K562 (cell line): ENCODE measurements around the gene NDUFAF4. TPM values are rescaled to one million over a fixed set of nuclear protein-coding genes. Genes with fewer than 3 reads are reported as not detected.

ENCODE experiments used
- ARID2 ChIP-seq: fragments of 450-650 bp; IDR thresholded peaks from 2 replicates; pipeline ENCODE4 v1.6.1; 2017; ENCODE audit warnings: antibody characterized with exemption, mild to moderate bottlenecking
- BMI1 ChIP-seq: fragments of 150-350 bp; IDR thresholded peaks from 2 replicates; pipeline ENCODE4 v1.6.1; 2014; ENCODE audit warnings: low read length
- CBFA2T2 ChIP-seq: fragments of 450-650 bp; conservative IDR thresholded peaks from 2 replicates; pipeline ENCODE4 v1.6.1; 2017; ENCODE audit warnings: mild to moderate bottlenecking
- FOS ChIP-seq: IDR thresholded peaks from 3 replicates; pipeline ENCODE4 v1.6.1; 2011; ENCODE audit not compliant: insufficient read length; ENCODE audit errors: extremely low read depth
- FOXJ2 ChIP-seq: fragments of 200-800 bp; sonication (Bioruptor generic); IDR thresholded peaks from 2 replicates; pipeline ENCODE4 v1.6.1; 2016; ENCODE audit warnings: missing genetic modification characterization, missing compliant biosample characterization
- KDM1A ChIP-seq, 2 experiments: fragments of 450-650 bp; IDR thresholded peaks; 2 replicates each; pipeline ENCODE4 v1.6.1; 2016; ENCODE audit warnings: mild to moderate bottlenecking in 2 of 2
- LEF1 ChIP-seq: fragments of 450-650 bp; IDR thresholded peaks from 2 replicates; pipeline ENCODE4 v1.6.1; 2016; ENCODE audit warnings: mild to moderate bottlenecking
- MAFG ChIP-seq: fragments of 450-650 bp; conservative IDR thresholded peaks from 2 replicates; pipeline ENCODE4 v1.6.1; 2016; ENCODE audit warnings: missing genetic modification characterization, missing compliant biosample characterization
- MECOM ChIP-seq: fragments of 250-450 bp; sonication (Bioruptor Pico); IDR thresholded peaks from 2 replicates; pipeline ENCODE4 v1.8.0; 2022; ENCODE audit warnings: inconsistent platforms
- polyA plus RNA-seq, 8 experiments: library from polyadenylated mRNA; depleted of rRNA in 4 of 8; stranded (reverse) in 5 of 8; unstranded in 3 of 8; fragments of >200 nt; fragmentation: Nextera tagmentation in 2 of 8; fragmentation: Illumina TruSeq in 1 of 8; extraction: Ambion mirVana in 2 of 8; extraction: Trizol in 1 of 8; gene quantifications; 2 replicates each; pipeline versions ENCODE4 v1.2.1 to v1.2.3, GENCODE V29; 2011 to 2014; ENCODE audit warnings: inconsistent platforms in 1 of 8, missing spikeins in 1 of 8
- total RNA-seq, 7 experiments: library from RNA; depleted of rRNA in 6 of 7; stranded (reverse); fragments of >200 nt in 6 of 7; fragmentation: Illumina TruSeq in 2 of 7; extraction: Trizol in 2 of 7; gene quantifications; 2 replicates each; pipeline versions ENCODE4 v1.2.1 to v1.2.3, GENCODE V29; 2011 to 2021; ENCODE audit warnings: low replicate concordance in 1 of 7
- TF ChIP-seq, protein P1 (sequence below): fragments of 250-450 bp; sonication (Bioruptor Pico); IDR thresholded peaks from 2 replicates; pipeline ENCODE4 v1.5.0; 2021; ENCODE audit warnings: mild to moderate bottlenecking, moderate library complexity
- TF ChIP-seq, protein P2 (sequence below), 2 experiments: fragments of 450-650 bp; IDR thresholded peaks; 2 replicates each; pipeline ENCODE4 v1.6.1; 2016
- TF ChIP-seq, protein P3 (sequence below): IDR thresholded peaks from 2 replicates; pipeline ENCODE4 v1.6.1; 2016; ENCODE audit warnings: missing genetic modification characterization, missing compliant biosample characterization
- TF ChIP-seq, protein P4 (sequence below): fragments of 450-650 bp; conservative IDR thresholded peaks from 2 replicates; pipeline ENCODE4 v1.6.1; 2016; ENCODE audit warnings: missing genetic modification characterization, low read depth, mild to moderate bottlenecking, control low read depth, missing compliant biosample characterization
- TF ChIP-seq, protein P5 (sequence below): fragments of 250-450 bp; sonication (Bioruptor Pico); IDR thresholded peaks from 2 replicates; pipeline ENCODE4 v1.4.0; 2020

Gene NDUFAF4
- total and polyA plus RNA-seq, 9 of the 15 experiments (the other 6 are each of a cell fraction or from before 2014, with no cell fraction given) = 45.0 to 418 (median 136) TPM

DNA sequence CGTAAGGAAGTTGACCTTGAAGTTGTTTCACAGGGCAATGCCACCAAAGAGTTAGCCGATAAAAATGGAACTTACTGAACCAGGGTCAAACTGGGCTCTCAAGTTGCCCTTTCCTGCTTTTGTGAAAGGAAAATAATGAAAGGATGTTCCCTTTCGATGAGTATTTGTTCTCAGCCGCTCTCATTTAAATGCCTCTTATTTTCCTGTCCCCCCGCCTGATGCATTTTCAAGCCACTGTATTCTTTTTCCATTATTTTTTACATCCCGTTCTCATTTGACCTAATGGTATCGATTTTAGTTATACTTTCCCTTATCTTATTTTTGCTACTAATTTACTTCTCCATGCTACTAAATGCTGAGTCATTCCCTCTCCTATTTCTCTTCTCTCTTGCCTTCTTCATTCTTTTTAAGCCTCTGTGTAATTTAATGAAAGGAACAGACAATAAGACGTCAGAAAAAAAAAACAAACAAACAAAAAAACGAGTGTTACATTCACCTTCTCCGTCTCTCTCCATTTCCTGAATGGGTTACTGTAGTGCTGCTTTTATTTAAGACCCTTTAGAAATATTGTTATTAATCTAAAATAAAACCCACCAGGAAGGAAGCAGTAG, 655 bp upstream of the NDUFAF4 start (continued):
- TF ChIP-seq, protein P1, sequence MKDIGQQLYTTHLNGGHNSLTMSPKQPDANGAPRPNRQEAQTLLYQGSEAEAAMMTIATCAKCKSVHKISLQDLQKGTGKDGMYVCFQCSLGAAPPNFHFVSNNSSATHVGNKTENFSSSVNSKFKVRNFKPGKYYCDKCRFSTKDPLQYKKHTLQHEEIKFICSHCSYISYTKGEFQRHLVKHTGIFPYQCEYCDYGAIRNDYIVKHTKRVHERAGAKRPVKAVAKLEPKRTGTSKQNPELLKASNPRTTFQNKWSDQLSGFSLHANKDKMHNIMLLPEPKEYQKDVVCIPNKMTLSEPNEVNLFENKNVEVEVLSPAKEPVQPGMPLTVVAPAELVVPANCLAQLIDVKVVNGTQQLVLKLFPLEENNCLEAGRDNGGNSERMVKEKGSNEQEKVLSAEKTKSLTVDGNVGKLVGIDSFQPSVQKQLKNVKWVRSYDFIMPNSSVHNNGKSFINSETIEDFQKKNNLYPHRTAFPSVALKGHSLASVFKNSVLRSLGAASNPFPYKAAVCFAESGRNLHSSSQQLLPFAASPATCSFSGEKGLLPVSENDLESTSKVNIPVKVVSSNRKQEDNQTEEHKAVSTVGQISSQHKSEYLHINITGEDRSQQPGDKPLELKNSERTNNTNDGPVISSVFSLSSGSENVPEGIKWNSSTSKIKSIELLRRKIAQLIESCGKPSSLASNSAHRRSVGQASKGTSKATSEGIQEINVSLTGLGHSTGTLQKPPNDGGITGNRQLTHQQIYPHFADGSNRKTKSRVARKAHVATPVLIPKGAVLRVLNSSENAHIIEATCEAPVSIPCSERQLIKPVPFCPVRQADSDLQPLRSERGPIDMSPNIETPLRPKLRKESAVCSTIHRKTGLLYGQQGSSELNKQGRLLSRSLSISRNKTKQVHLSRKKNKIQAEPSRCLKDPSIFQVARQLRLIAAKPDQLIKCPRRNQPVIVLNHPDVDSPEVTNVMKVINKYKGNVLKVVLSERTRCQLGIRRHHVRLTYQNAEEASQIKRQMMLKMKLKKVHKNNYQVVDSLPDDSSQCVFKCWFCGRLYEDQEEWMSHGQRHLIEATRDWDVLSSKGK (CRISPR knock-in tag) = no peak
- TF ChIP-seq LEF1 (peak; percentile 45; the same call in 1 of the 2 replicates), MECOM (CRISPR knock-in tag) (no peak), ARID2 (peak; percentile 55), MAFG (tag) (peak; percentile 99), FOXJ2 (no peak), CBFA2T2 (no peak), FOS (no peak), BMI1 (no peak), KDM1A (IDR thresholded peaks at IDR 0.05) (peak in 1 of 2 experiments; percentile 25; a peak in 2 of 4 replicates)
- TF ChIP-seq, protein P2, sequence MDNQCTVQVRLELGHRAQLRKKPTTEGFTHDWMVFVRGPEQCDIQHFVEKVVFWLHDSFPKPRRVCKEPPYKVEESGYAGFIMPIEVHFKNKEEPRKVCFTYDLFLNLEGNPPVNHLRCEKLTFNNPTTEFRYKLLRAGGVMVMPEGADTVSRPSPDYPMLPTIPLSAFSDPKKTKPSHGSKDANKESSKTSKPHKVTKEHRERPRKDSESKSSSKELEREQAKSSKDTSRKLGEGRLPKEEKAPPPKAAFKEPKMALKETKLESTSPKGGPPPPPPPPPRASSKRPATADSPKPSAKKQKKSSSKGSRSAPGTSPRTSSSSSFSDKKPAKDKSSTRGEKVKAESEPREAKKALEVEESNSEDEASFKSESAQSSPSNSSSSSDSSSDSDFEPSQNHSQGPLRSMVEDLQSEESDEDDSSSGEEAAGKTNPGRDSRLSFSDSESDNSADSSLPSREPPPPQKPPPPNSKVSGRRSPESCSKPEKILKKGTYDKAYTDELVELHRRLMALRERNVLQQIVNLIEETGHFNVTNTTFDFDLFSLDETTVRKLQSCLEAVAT (IDR thresholded peaks at IDR 0.05) = peak in 1 of 2 experiments; percentile 21; a peak in 1 of 4 replicates
- TF ChIP-seq, protein P3, sequence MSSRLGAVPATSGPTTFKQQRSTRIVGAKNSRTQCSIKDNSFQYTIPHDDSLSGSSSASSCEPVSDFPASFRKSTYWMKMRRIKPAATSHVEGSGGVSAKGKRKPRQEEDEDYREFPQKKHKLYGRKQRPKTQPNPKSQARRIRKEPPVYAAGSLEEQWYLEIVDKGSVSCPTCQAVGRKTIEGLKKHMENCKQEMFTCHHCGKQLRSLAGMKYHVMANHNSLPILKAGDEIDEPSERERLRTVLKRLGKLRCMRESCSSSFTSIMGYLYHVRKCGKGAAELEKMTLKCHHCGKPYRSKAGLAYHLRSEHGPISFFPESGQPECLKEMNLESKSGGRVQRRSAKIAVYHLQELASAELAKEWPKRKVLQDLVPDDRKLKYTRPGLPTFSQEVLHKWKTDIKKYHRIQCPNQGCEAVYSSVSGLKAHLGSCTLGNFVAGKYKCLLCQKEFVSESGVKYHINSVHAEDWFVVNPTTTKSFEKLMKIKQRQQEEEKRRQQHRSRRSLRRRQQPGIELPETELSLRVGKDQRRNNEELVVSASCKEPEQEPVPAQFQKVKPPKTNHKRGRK = peak; percentile 84
- TF ChIP-seq, protein P4, sequence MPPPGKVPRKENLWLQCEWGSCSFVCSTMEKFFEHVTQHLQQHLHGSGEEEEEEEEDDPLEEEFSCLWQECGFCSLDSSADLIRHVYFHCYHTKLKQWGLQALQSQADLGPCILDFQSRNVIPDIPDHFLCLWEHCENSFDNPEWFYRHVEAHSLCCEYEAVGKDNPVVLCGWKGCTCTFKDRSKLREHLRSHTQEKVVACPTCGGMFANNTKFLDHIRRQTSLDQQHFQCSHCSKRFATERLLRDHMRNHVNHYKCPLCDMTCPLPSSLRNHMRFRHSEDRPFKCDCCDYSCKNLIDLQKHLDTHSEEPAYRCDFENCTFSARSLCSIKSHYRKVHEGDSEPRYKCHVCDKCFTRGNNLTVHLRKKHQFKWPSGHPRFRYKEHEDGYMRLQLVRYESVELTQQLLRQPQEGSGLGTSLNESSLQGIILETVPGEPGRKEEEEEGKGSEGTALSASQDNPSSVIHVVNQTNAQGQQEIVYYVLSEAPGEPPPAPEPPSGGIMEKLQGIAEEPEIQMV = no peak; the same call in 1 of the 2 replicates
- TF ChIP-seq, protein P5, sequence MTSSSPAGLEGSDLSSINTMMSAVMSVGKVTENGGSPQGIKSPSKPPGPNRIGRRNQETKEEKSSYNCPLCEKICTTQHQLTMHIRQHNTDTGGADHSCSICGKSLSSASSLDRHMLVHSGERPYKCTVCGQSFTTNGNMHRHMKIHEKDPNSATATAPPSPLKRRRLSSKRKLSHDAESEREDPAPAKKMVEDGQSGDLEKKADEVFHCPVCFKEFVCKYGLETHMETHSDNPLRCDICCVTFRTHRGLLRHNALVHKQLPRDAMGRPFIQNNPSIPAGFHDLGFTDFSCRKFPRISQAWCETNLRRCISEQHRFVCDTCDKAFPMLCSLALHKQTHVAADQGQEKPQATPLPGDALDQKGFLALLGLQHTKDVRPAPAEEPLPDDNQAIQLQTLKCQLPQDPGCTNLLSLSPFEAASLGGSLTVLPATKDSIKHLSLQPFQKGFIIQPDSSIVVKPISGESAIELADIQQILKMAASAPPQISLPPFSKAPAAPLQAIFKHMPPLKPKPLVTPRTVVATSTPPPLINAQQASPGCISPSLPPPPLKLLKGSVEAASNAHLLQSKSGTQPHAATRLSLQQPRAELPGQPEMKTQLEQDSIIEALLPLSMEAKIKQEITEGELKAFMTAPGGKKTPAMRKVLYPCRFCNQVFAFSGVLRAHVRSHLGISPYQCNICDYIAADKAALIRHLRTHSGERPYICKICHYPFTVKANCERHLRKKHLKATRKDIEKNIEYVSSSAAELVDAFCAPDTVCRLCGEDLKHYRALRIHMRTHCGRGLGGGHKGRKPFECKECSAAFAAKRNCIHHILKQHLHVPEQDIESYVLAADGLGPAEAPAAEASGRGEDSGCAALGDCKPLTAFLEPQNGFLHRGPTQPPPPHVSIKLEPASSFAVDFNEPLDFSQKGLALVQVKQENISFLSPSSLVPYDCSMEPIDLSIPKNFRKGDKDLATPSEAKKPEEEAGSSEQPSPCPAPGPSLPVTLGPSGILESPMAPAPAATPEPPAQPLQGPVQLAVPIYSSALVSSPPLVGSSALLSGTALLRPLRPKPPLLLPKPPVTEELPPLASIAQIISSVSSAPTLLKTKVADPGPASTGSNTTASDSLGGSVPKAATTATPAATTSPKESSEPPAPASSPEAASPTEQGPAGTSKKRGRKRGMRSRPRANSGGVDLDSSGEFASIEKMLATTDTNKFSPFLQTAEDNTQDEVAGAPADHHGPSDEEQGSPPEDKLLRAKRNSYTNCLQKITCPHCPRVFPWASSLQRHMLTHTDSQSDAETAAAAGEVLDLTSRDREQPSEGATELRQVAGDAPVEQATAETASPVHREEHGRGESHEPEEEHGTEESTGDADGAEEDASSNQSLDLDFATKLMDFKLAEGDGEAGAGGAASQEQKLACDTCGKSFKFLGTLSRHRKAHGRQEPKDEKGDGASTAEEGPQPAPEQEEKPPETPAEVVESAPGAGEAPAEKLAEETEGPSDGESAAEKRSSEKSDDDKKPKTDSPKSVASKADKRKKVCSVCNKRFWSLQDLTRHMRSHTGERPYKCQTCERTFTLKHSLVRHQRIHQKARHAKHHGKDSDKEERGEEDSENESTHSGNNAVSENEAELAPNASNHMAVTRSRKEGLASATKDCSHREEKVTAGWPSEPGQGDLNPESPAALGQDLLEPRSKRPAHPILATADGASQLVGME = no peak
